ENCODE measurements around the gene TNFRSF14.

The TNFRSF14 gene

GRCh38 chr1:2580691-2581090 lies 24.5 kb downstream of the TNFRSF14 start:
- H3K27ac ChIP-seq, result peak overlapping the region in 1 of 21 experiments; percentile 24
- no peak overlapping the region for H3K4me3 ChIP-seq

GRCh38 chr1:2582391-2582790 lies 26.2 kb downstream of the TNFRSF14 start:
- H3K4me3 ChIP-seq, result no peak overlapping the region
- H3K27ac ChIP-seq, result peak overlapping the region in 2 of 21 experiments; percentile 29 to 60

GRCh38 chr1:2583331-2583791 lies 27.2 kb downstream of the TNFRSF14 start:
- Histone ChIP-seq H3K4me3 (no peak overlapping the region), H3K27ac (peak overlapping the region in 9 of 21 experiments; percentile 26 to 99 (median 96))

- no peak overlapping the region for H3K4me3 ChIP-seq
- peak overlapping the region in 10 of 21 experiments; percentile 26 to 99 (median 96) for H3K27ac ChIP-seq
Observed at GRCh38 chr1:2583871-2584351, 27.7 kb downstream of the TNFRSF14 start.

DNA sequence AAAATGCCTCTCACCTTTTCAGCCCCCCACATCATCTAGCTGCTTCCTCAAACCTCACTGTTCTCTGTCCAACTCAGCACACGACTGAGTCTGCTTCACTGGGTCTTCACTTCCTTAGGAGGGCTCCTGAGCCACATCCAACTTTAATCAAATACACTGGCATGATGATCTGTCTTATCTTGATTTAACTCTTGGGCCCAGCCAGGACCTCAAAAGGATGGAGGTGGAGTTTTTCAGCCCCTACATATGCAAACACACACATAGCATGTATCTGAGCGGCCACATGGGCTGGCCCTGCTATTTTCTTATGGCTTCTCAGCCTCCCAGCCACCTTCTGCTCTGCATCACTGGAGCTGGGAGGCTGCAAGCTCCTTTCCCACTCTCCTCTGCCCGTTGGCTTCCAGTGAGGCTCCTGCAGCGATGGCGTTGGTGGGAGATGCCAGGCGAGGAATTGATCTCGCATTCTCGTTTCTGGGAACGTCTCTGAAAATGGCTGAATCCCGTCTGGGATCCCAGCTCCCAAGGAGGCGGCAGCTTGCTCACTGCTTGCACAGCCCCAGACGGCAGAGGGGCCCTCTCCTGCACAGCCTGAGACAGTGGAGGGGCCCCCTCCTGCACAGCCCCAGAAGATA lies 28.6 kb downstream of the TNFRSF14 start:
- Histone ChIP-seq H3K4me3 (peak overlapping the region; percentile 66 to 89 (median 77)), H3K27ac (peak overlapping the region; percentile 83 to 99 (median 96))

DNA sequence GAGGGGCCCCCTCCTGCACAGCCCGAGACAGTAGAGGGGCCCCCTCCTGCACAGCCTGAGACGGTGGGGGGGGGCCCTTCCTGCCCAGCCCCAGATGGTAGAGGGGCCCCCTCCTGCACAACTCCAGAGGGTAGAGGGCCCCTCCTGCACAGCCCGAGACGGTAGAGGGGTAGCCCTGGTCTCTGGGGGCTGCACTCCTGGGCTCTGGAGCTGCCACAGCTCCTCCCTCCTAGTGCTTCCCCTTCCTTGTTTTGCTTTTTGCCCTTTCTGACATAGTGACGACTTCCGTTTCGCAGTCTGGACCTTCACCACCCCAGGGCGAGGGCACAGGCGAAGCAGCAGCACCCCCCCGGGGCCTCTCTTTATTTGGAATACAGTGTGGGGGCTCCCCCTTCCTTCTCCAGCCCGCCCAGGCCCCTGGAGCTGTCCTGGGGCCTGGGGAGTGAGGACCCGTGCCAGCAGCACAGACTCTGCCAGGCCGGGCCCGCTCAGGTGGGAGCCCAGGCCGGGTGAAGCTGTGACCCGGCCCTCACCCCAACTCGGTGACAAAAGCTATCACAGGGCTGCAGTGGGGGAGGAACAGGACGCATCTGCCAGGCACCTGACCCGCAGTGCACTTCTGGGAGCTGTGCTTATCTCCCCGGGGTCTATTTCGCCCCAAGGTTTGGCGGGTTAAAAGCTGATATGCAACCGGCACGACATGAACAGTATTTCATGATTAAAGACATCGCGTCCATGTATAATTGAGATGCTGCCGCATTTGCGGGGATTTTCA lies 29.3 kb downstream of the TNFRSF14 start:
- Histone ChIP-seq H3K4me3 (peak overlapping the region; percentile 66 to 89 (median 77)), H3K27ac (peak overlapping the region; percentile 83 to 99 (median 96))

- Histone ChIP-seq H3K4me3 (peak within 1 kb of the TSS; percentile 66 to 89 (median 77)), H3K27ac (peak within 1 kb of the TSS; percentile 83 to 99 (median 96))
Observed at GRCh38 chr1:2586154-2587070, 30.2 kb downstream of the TNFRSF14 start, which contains the start of gene PRXL2B. Gene PRXL2B (plus strand): TSS chr1:2586777. CDS start chr1:2586886, 109 bp downstream.

- H3K27ac ChIP-seq, result peak overlapping the region; percentile 14 to 99 (median 95)
- H3K4me3 ChIP-seq, result peak overlapping the region; percentile 66 to 89 (median 77)
Observed at GRCh38 chr1:2587071-2587859, 31.1 kb downstream of the TNFRSF14 start.

DNA sequence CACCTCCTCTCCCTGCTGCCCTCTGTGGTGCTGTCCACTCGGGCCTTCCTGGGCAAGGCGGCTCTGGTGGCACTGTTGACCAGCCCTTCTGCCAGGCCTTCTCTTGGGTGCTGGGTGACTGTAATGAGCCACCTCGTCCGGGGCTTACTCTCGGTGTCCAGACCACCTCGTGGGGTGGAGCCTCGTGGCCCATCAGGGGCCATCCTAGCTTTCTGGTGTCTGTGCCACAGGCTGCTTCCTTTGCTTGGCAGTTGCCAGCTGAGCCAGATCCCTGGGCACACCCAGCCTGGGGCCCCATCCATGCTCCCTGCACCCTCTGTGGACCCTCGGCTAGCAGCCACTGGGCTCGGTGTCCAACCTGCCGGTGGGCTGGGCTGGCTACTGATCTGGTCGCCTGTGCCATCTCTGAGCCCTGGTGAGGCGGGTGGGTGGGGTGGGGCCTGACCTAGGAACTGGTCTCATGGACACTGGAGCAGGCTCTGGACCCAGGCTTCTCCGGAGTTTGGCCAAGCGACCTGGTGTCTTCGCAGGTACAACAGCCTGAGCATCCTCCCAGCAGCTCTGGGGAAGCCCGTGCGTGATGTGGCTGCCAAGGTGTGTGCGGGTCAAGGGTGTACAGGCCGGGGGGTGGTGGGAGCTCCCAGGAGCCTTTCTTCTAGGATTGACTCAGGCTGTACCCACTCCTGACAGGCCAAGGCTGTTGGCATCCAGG lies 31.8 kb downstream of the TNFRSF14 start:
- H3K27ac ChIP-seq, result peak overlapping the region in 2 of 21 experiments; percentile 36 to 97

DNA sequence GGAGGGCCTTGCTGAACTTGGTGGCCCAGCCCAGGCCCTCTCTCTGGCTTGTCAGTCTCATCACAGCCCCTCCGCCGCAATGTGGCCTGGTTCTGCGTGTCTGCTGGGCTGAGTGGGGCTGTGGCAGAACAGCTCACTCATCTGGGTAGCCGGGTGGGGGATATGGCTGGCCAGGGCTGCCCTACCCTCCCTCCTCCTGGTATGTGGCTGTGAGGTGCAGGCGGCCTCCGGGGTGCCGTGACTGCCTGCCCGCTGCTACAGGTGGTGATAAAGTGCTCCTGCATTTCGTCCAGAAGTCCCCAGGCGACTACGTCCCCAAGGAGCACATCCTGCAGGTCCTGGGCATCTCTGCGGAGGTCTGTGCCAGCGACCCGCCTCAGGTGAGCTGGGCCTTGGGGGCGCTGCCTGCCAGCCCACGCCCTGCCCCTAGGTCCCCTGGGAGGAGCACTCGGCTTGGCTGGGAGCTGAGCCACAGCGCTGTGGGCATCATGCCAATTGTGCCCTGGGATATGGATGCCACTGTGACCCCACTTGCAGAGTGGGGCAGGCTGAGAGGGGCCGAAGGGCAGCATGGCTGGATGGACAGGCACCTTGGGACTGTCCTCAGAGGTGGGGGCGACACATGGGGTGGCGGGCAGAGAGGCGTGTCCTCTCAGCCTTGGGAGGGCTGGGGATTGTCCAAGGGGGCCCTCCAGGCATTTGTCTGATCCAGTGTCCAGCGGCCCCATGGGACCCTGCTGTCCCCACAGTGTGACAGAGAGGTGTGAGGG lies 32.7 kb downstream of the TNFRSF14 start:
- no peak overlapping the region for H3K27ac ChIP-seq
- H3K4me3 ChIP-seq, result no peak overlapping the region

More for the DNA sequence above, 31.8 kb downstream of the TNFRSF14 start:
- peak overlapping the region; percentile 66 to 89 (median 77) for H3K4me3 ChIP-seq

GRCh38 chr1:2589431-2590232 lies 33.5 kb downstream of the TNFRSF14 start:
- Histone ChIP-seq H3K4me3 (no peak overlapping the region), H3K27ac (no peak overlapping the region)

DNA sequence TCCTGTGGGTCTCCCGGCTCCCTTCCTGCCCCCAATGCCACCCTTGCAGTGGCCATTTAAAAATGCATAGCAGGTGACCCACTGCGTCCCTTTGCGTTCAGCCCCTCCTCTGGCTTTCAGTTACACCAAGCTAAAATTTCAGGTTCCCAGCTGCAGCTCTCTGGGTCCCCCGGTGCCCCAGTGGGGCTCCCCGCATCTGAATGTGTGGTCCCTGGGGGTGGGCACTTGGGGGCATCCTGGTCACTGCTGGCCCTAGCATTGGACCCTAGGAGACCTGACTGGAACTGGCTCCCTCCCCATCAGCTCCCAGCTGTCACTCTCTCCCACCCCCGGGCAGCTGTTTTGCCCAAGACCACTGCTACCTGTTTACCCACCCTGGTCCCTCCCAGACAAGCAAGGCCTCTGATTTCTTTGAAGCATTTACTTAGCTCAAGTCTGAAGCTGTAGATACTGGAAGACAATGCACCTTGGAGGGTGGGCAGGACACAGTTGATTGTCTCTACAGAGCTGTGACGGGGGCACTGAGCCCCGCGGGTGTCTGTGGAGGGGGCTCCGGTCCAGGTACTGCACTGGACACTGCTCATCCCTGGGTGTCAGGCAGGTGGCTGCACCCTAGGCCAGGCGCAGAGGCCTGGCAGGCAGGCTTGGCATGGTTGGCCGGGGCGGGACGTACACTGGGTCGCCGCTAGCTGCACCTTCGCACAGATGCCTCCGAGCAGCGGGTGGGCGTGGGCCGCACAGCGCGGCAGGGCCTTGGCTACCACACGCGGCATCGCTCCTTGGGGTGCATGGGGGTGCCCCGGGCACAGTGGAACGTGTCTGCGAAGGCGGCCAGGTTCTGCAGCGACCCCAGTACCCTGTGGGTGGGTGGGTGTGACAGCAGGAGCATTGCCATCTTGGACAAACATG lies 34.3 kb downstream of the TNFRSF14 start:
- H3K4me3 ChIP-seq, result no peak overlapping the region
- H3K27ac ChIP-seq, result no peak overlapping the region

DNA sequence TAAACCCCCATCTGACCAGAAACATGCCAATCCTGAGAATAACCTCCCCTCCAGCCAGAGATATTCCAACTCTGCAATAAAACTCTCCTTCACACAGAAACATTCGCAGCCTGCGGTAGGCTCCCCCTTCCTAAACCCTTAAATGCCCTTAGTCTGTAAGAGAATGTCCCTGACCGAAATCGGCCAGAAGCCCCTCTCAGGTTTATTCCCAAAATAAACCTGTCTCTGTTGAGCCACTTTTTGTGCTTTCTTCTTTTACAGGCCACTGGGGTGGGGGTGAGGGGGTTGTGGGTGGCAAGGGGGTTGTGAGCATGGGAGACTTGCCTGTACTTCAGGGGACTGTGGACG lies 35.0 kb downstream of the TNFRSF14 start:
- Histone ChIP-seq H3K4me3 (no peak overlapping the region), H3K27ac (no peak overlapping the region)

DNA sequence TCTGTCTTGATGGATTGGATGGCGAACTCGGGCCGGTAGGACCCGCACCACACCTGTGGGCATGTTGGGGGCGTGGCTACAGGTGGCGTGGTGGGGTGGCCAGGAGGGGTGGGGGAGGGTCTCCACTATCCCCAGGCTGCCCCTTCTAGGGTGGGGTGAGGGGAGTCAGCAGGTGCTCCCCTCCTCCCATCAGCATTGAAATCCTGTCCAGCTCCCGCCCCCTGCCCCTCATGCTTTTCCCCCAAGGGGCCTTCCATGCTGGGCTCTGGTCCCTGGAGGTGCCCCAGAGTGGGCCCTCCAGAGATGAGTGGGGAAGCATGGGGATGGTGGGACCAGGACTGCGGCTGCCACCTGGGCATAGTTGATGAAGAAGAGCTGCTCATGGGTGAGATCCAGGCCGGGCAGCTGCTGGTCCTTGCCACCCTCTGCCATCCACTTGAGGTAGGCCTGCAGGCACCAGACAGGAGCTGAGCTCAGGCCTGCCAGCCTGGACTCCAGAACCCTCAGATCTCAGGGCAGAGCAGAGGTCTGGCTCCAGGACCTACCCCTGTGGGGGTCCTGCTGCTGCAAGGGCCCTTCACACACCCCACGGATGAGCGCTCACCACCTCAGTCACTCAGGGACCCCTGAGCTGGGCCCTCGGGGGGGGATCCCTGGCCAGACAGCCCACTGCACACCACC lies 35.5 kb downstream of the TNFRSF14 start:
- H3K27ac ChIP-seq, result no peak overlapping the region
- no peak overlapping the region for H3K4me3 ChIP-seq

DNA sequence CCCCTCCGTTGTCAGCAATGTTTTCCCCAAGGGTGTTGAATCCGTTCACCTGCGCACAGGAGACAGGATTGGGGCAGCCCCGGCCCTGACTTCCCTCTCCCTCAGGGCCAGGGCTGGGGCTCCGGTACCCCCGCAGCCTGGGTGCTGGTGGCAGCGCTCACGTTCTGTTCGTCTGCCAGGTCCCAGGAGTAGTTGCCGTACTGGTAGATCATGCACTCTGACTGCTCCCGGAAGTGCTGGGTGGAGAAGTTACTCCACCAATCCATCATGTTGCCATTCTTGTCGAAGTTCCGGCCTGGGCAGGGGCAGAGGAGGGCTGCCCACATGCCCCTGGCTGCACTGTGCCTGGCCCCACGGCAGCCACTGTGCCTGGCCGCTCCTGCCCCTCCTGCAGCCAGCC lies 36.5 kb downstream of the TNFRSF14 start:
- H3K4me3 ChIP-seq, result no peak overlapping the region
- no peak overlapping the region for H3K27ac ChIP-seq

All from skin epidermis (tissue), 12 donors.